Peyer's patch (tissue), 4 donors: ENCODE measurements around the gene PNMA8C. TPM values are rescaled to one million over a fixed set of nuclear protein-coding genes. Genes with fewer than 3 reads are reported as not detected.

Source experiments
- DNase-seq, 3 donors: peaks; one replicate each; pipeline ENCODE4 v3.0.0-alpha.2; 2017 to 2019
- H3K27ac ChIP-seq, 4 donors: fragments of 200-600 bp; sonication (generic); one replicate each; pipeline ENCODE4 v1.5.1; 2016 to 2019
- H3K27me3 ChIP-seq, 2 donors: fragments of 200-600 bp; sonication (generic); one replicate each; pipeline ENCODE4 v1.5.1; 2019
- H3K36me3 ChIP-seq, 3 donors: fragments of 200-600 bp; sonication (generic); one replicate each; pipeline ENCODE4 v1.5.1; 2016 to 2019
- H3K4me1 ChIP-seq, 4 donors: fragments of 200-600 bp; sonication (generic); one replicate each; pipeline ENCODE4 v1.5.1; 2016 to 2019
- H3K4me3 ChIP-seq, 4 donors: fragments of 200-600 bp; sonication (generic); 1 replicate in 3 of 4; 2 replicates in 1 of 4; pipeline ENCODE4 v1.5.1; 2016 to 2019; ENCODE audit warnings: mild to moderate bottlenecking in 1 of 4
- H3K9me3 ChIP-seq, 4 donors: fragments of 200-600 bp; sonication (generic); one replicate each; pipeline ENCODE4 v1.5.1; 2016 to 2019; ENCODE audit warnings: mild to moderate bottlenecking in 1 of 4
- CTCF ChIP-seq, 6 experiments: fragments of 450-650 bp in 4 of 6; fragments of 200-600 bp in 2 of 6; sonication (generic) in 1 of 6; IDR thresholded peaks; one replicate each; pipeline ENCODE4 v1.5.1; 2017 to 2019; ENCODE audit warnings: antibody characterized with exemption in 6 of 6, mild to moderate bottlenecking in 3 of 6, moderate library complexity in 1 of 6
- POLR2A ChIP-seq, 2 donors: fragments of 450-650 bp; IDR thresholded peaks; one replicate each; pipeline ENCODE4 v1.5.1; 2017; ENCODE audit warnings: antibody characterized with exemption in 2 of 2, mild to moderate bottlenecking in 2 of 2, moderate library complexity in 2 of 2
- total RNA-seq, 4 donors: library from RNA; depleted of rRNA; stranded (reverse); fragments of >200 nt; gene quantifications; one replicate each; pipeline ENCODE4 v1.1.0, GENCODE V29; 2016

The PNMA8C gene
- total RNA-seq, 4 donors from 2014 or later = not detected

GRCh38 chr19:46392837-46393236, 35.9 kb downstream of the PNMA8C start:
- H3K4me3 ChIP-seq = no peak overlapping the region
- TF ChIP-seq CTCF (IDR thresholded peaks at IDR 0.05) = no peak
- no peak for TF ChIP-seq POLR2A (IDR thresholded peaks at IDR 0.05)
- H3K27ac ChIP-seq = no peak overlapping the region

GRCh38 chr19:46392252-46392801, 36.4 kb downstream of the PNMA8C start:
- no peak overlapping the region for H3K27ac ChIP-seq

More at GRCh38 chr19:46392837-46393236, 35.9 kb downstream of the PNMA8C start:
- H3K9me3 ChIP-seq = no peaks in the 10 kb centered on the region
- no peaks in the 10 kb centered on the region for H3K4me1 ChIP-seq
- no peak for DNase-seq
- H3K36me3 ChIP-seq = peaks cover 0 to 37% (median 0%) of the 10 kb centered on the region in 3 donors
- no peaks in the 10 kb centered on the region for H3K27me3 ChIP-seq

GRCh38 chr19:46391296-46392251, 37.2 kb downstream of the PNMA8C start:
- Histone ChIP-seq H3K27me3 (no peaks in the 10 kb centered on the region), H3K4me1 (no peaks in the 10 kb centered on the region), H3K27ac (no peak overlapping the region), H3K4me3 (no peak overlapping the region), H3K36me3 (peaks cover 0 to 49% (median 0%) of the 10 kb centered on the region in 3 donors), H3K9me3 (no peaks in the 10 kb centered on the region)
- no peak for DNase-seq
- TF ChIP-seq CTCF (IDR thresholded peaks at IDR 0.05) (no peak), POLR2A (IDR thresholded peaks at IDR 0.05) (no peak)

More at GRCh38 chr19:46392252-46392801, 36.4 kb downstream of the PNMA8C start:
- H3K36me3 ChIP-seq = peaks cover 0 to 42% (median 0%) of the 10 kb centered on the region in 3 donors
- DNase-seq = no peak
- no peaks in the 10 kb centered on the region for H3K27me3 ChIP-seq
- no peaks in the 10 kb centered on the region for H3K4me1 ChIP-seq
- no peak for TF ChIP-seq POLR2A (IDR thresholded peaks at IDR 0.05)
- no peak overlapping the region for H3K4me3 ChIP-seq
- H3K9me3 ChIP-seq = no peaks in the 10 kb centered on the region

GRCh38 chr19:46390866-46391265, 37.9 kb downstream of the PNMA8C start:
- Histone ChIP-seq H3K27ac (no peak overlapping the region), H3K27me3 (no peaks in the 10 kb centered on the region), H3K4me3 (no peak overlapping the region), H3K4me1 (no peaks in the 10 kb centered on the region), H3K36me3 (peaks cover 0 to 55% (median 0%) of the 10 kb centered on the region in 3 donors), H3K9me3 (no peaks in the 10 kb centered on the region)
- DNase-seq = no peak
- TF ChIP-seq POLR2A (IDR thresholded peaks at IDR 0.05) (no peak), CTCF (IDR thresholded peaks at IDR 0.05) (no peak)

GRCh38 chr19:46390121-46390858, 38.4 kb downstream of the PNMA8C start:
- no peak for DNase-seq
- TF ChIP-seq POLR2A (IDR thresholded peaks at IDR 0.05) (no peak), CTCF (IDR thresholded peaks at IDR 0.05) (no peak)
- H3K36me3 ChIP-seq = peaks cover 0 to 60% (median 0%) of the 10 kb centered on the region in 3 donors
- no peak overlapping the region for H3K27ac ChIP-seq
- H3K9me3 ChIP-seq = no peaks in the 10 kb centered on the region
- no peaks in the 10 kb centered on the region for H3K27me3 ChIP-seq
- H3K4me3 ChIP-seq = no peak overlapping the region
- no peaks in the 10 kb centered on the region for H3K4me1 ChIP-seq
